NCI-H446 treated with DMSO at 0.1 percent for 48 hours (cell line): Measurements from ENCODE around the gene TECPR1.

Source experiments
- DNase-seq: peaks from one replicate; lab custom pipeline; 2025; lab: John Stamatoyannopoulos, UW

TECPR1 gene

DNA sequence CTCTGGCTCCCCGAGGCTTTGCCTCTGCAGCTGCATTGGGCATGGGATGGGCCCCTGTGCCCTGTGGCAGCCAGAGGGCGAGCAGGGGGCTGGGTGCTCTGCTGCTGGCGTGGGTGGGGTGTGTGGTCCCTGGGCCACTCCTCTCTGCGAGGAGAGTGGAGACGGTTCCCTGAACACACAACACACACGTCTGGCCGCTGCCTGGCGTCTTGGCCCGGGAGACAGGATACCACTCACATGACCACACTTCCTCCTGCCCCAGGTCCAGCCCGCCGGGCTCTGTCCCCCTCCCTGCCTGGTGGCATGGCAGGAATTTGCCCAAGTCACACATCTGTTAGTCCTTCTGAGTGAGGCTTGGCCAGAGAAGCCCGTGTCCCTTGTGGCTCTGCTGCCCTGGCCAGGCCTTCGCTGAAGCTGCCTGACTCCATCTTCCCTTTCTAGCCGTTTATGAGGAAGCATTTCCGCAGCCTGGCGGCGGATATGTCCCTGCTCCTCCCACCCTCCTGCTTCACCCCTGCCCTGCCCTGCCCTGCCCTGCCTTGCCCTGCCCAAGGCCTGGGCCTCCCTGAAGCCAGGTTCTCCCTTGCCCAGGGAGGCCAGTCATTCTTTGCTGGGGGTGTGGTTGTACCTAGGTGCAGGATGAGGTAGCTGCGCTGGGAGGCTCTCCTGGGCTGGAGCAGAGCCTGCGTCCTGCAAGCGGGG, 32.5 kb upstream of the TECPR1 start:
- no peak for DNase-seq

- DNase-seq: no peak
Measured at GRCh38 chr7:98283887-98284222, 31.8 kb upstream of the TECPR1 start.

DNA sequence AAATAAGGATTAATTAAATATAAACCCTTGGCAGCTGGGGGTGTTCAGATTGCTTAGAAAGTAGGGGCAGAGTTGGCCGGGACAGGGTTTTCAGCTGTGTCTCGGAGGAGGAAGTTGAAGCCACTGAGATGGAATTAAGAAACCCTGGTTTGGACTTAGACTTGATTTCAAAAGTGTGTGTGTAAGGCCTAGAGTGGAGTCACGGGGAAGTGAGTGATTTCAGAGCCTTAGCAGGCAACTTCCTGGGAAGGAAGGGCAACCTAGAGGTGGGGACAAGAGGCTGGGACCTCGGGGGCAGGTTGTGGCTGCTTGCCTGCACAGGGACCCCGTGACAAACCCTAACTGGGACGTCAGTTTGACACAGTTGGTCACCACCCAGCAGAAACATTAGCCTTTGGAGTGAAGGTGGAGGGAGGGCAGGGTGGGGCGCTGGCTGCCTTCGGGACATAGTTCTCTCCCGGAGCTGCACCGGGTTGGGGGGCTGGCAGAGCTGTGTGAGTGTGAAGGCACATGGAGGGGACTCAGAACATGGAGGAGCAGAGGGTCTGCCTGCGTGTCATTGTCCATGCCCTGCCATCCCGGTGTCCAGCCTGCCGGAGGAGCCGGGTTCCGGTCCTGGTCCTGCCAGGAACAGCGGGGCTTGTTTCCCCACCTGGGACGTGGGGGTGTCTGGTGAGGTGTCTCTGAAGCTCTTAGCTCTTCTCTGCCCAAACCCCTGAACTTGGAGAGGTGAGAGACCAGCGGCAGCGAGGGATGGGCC, 31.3 kb upstream of the TECPR1 start:
- DNase-seq: no peak

GRCh38 chr7:98282703-98283102, 30.7 kb upstream of the TECPR1 start:
- DNase-seq: no peak

DNA sequence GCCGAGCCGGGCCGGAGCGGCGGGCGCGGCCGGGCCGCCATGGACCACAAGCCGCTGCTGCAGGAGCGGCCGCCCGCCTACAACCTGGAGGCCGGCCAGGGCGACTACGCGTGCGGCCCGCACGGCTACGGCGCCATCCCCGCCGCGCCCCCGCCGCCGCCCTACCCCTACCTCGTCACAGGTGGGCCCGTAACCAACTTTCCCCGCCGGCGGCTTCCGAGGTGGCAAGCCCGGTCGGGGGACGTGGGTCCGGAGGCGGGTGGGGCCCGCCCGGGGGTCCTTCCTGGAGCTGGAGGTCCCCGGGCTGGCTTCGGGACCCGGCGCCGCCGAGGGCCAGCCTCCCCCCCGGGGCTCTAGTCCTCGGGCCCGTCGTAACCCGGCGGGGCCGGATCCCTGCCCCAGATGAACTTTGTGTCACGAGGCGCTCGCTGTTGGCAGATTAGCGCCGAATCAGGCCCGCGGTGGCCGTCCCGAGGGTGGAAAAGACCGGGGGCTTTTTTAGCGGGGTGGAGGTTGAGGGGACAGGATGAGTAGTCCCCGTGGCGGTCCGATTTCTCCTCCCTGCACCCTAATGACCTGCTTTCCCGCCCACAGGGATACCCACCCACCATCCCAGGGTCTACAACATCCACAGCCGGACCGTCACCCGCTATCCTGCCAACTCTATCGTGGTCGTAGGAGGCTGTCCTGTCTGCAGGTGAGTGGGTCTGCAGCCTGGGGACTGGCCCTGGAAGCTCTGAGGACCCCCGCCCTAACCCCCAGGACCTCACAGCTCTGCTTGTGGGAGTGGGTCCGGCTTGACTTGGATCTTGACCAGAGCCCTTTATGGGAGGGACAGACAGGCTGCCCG, 29.9 kb upstream of the TECPR1 start:
- no peak for DNase-seq

- peak; percentile 57 for DNase-seq
Measured at GRCh38 chr7:98280791-98281756, 29.0 kb upstream of the TECPR1 start, which contains the start of gene BRI3. Gene BRI3, plus strand, starts transcription at chr7:98281686. Its CDS starts 110 bp downstream, at chr7:98281796.

DNA sequence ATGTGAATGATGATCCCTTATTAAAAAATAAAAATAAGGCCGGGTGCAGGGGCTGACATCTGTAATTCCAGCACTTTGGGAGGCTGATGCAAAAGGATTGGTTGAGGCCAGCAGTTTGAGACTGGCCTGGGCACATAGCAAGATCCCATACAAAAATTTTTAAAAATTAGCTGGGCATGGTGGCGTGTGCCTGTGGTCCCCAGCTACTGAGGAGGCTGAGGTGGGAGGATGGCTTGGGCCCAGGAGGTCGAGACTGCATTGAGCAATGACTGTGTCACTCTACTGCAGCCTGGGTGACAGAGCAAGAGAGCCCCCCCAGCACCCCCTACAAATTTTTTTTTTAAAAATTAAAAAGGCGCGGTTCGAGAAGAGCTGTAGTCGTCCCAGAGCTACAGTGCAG, 28.3 kb upstream of the TECPR1 start:
- DNase-seq: no peak

DNA sequence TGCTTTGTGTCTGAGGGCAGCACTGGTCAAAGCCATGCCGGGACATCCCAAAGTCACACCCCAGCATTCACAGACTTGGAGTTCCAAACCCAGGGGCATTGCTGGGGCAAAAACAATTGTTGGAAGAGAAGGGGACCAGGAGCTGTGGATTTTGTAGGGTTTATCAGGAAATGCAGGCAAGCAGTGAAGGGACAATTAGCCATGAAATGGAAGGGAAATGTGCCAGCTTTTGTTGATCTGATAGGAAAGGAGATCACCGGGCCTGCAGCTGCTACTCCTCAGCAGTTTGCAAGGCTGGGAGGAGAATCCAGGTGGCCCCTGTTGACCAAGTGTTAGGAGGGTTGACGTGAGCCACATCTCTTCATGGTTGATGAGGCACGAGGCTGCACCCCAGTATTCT, 26.9 kb upstream of the TECPR1 start:
- DNase-seq: no peak

GRCh38 chr7:98278408-98278807, 26.4 kb upstream of the TECPR1 start:
- DNase-seq: no peak

- no peak for DNase-seq
Measured at GRCh38 chr7:98276241-98276761, 24.3 kb upstream of the TECPR1 start.

- DNase-seq: no peak
Measured at GRCh38 chr7:98267303-98267702, 15.3 kb upstream of the TECPR1 start.

DNA sequence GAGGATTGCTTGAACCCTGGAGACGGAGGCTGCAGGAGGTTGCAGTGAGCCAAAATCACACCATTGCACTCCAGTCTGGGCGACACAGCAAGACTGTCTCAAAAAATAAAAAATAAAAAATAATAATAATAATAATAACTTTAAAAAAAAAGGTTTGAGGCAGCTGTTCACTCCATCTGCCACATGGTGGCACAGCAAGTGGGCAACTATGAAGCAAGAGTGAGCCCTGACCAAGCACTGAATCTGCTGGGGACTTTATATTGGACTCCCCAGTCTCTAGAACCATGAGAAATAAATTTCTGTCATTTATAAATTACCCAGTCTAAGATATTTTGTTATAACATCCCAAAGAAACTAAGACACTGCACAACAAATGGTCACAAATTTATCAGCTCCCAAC, 14.8 kb upstream of the TECPR1 start:
- no peak for DNase-seq

- DNase-seq: no peak
Measured at GRCh38 chr7:98265841-98266271, 13.8 kb upstream of the TECPR1 start.

GRCh38 chr7:98257701-98258100, 5.7 kb upstream of the TECPR1 start:
- no peak for DNase-seq

DNA sequence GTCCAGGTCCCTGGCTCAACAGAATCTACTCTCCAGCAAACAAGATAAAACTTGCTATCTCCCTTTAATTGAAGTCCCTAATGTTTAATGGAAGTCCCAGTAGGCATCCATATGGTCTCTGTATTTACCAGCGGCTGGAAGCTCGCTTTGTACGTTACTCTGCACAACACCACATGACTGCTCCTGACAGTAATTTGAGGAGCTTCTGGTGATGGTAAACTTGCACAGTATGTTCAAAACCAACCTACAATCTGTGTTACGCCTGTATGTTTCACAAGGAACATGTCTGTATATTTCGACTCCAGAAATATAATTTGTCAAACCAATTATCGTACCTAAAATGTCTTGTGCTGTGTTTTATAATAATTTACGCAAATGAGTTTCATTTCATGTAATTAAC, 4.4 kb upstream of the TECPR1 start:
- DNase-seq: no peak

GRCh38 chr7:98254951-98255610, 3.0 kb upstream of the TECPR1 start:
- DNase-seq: no peak

- DNase-seq: no peak
Measured at GRCh38 chr7:98254516-98254915, 2.5 kb upstream of the TECPR1 start.

- DNase-seq: no peak
Measured at GRCh38 chr7:98252425-98253054, 508 bp upstream of the TECPR1 start.

DNA sequence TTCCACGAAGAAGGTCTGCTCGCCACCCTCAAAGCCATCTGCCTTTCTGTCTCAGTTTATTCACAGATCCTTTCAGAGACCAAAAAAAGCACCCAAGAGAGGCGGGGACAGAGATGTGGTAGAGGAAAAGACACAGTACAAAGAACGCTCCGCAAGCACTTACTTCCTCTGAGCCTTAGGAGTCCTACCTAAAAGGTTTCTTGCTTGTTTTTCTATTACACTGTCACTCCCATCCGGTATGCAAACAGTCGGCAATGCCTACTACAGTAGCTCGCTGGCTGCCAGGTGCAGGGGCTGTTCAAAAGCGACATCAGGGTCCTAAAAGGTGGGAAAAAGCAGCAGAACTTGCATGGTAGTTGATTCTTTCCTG, 816 bp downstream of the TECPR1 start:
- DNase-seq: no peak

DNA sequence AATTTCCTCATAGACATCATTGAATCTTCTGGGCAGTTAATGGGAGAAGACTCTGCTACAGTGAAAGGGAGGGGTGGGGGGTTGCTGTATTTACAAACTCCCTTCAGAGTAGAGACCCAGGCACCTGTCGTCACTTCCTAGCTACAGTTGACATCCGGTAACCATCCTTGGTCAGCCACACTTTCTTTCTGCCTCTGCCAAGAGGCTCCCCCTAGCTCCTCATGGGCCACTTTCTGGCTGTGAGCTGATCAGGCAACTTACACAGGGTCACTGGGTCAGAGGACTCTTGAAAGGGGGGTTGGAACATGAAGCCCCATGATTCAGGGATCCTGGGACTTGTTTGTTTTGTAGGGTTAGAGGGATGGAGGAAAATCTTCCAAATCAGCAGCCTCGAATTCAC, 1.2 kb downstream of the TECPR1 start:
- DNase-seq: no peak
